Cardiac muscle cell (in vitro differentiated cells and primary cell): ENCODE measurements around the gene RBM20. TPM values are rescaled to one million over a fixed set of nuclear protein-coding genes. Genes with fewer than 3 reads are reported as not detected.

Experiments
- DNase-seq, 2 donors: peaks; one replicate each; pipeline versions ENCODE4 v3.0.0 to v3.0.0-alpha.2; 2010 to 2017; ENCODE audit warnings: low read depth in 1 of 2, low spot score in 1 of 2
- H3K27ac ChIP-seq: fragments of 200-600 bp; sonication (generic); 2 replicates; pipeline ENCODE4 v1.5.1; 2016
- H3K27me3 ChIP-seq: fragments of 200-600 bp; sonication (generic); 2 replicates; pipeline ENCODE4 v1.6.0; 2016; ENCODE audit warnings: control low read depth
- H3K36me3 ChIP-seq: fragments of 200-600 bp; sonication (generic); 2 replicates; pipeline ENCODE4 v1.5.1; 2016; ENCODE audit warnings: control low read depth
- H3K4me1 ChIP-seq: fragments of 200-600 bp; sonication (generic); 2 replicates; pipeline ENCODE4 v1.8.1; 2017; ENCODE audit warnings: low read depth, mild to moderate bottlenecking, mixed run types
- H3K4me3 ChIP-seq: fragments of 200-600 bp; sonication (generic); 2 replicates; pipeline ENCODE4 v1.5.1; 2016; ENCODE audit warnings: mild to moderate bottlenecking
- H3K9me3 ChIP-seq: fragments of 200-600 bp; sonication (generic); 2 replicates; pipeline ENCODE4 v1.5.1; 2017; ENCODE audit warnings: low read depth, mild to moderate bottlenecking, control low read depth
- CTCF ChIP-seq: IDR thresholded peaks from 2 replicates; pipeline ENCODE4 v1.5.1; 2012; ENCODE audit warnings: low read depth, mild to moderate bottlenecking, low read length
- polyA plus RNA-seq: library from polyadenylated mRNA; unstranded; fragments of >200 nt; fragmentation: Nextera tagmentation; extraction: Ambion mirVana; gene quantifications from 2 replicates; pipeline ENCODE4 v1.2.1, GENCODE V29; 2016
- total RNA-seq: library from RNA; depleted of rRNA; stranded (reverse); fragments of >200 nt; gene quantifications from 2 replicates; pipeline ENCODE4 v1.2.3, GENCODE V29; 2016

The RBM20 gene
- total and polyA plus RNA-seq, 2 experiments from 2014 or later = 19.2 to 28.5 TPM

DNA sequence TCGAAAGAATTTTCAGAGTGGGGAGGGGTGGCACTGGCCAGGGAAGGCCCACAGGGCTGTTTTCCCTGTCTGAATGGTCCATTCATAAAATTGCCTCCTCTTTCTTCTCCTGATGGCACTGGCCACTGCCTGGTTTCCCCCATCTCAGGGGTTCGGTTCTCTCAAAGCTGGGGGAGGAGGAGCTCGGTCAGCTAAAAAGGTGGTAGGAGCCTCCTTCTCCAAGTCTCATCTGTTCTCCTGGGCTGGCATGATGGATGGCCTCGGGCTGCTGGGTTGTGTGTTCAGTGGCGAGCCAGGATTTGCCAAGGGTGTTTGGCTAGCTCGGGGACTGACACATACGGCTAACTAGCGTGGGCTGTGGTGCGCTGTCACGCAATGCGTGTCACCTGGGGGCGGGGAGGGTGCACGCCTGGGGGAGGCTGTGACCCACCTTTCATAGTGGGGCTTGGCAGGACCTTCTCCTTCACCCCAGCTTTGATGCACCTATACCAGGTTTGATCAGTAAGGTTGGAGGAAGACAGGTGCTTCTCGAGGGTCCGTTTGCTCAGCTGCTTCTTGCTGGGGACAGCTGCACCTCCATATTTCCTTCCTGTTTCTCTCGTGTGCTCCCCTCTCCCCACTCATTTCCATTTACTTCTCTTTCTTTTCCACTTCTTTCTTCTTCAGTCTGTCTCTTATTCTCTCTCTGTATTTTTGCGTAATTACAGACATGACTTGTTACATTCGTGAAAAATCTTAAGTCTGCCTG is 36.3 kb downstream of the RBM20 start:
- Histone ChIP-seq H3K27ac (peak overlapping the region; percentile 100), H3K4me1 (peaks cover 46% of the 10 kb centered on the region), H3K4me3 (no peak overlapping the region), H3K27me3 (no peaks in the 10 kb centered on the region), H3K9me3 (no peaks in the 10 kb centered on the region), H3K36me3 (no peaks in the 10 kb centered on the region)
- DNase-seq = no peak
- no peak for TF ChIP-seq CTCF

GRCh38 chr10:110681023-110681681 is 37.0 kb downstream of the RBM20 start:
- peak overlapping the region; percentile 100 for H3K27ac ChIP-seq
- no peaks in the 10 kb centered on the region for H3K36me3 ChIP-seq
- H3K4me3 ChIP-seq = no peak overlapping the region
- no peaks in the 10 kb centered on the region for H3K9me3 ChIP-seq
- TF ChIP-seq CTCF = peak; percentile 72
- peak; percentile 46 to 87 for DNase-seq
- peaks cover 50% of the 10 kb centered on the region for H3K4me1 ChIP-seq
- H3K27me3 ChIP-seq = no peaks in the 10 kb centered on the region

DNA sequence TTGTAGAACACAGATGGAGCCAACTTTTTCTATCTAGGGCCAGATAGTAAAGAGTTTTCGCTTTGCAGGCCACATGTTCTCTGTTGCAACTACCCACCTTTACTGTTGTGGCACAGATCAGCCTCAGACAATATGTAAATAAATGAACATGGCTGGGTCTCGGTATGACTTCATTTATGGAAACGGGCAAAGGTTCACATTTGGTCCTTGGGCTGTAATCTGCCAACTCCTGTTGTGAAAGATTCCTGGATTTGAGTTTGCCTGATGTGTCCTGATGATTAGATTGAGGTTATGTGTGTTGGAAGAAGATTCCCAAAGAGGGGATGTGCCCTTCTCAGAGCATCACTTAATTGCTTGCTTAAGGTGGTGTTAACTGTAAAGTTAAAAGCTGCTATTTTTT is 38.2 kb downstream of the RBM20 start:
- TF ChIP-seq CTCF = no peak

GRCh38 chr10:110684800-110685446 is 40.8 kb downstream of the RBM20 start:
- H3K27ac ChIP-seq = peak overlapping the region; percentile 100
- H3K36me3 ChIP-seq = no peaks in the 10 kb centered on the region
- no peaks in the 10 kb centered on the region for H3K9me3 ChIP-seq
- H3K4me1 ChIP-seq = peaks cover 59% of the 10 kb centered on the region
- H3K4me3 ChIP-seq = no peak overlapping the region
- TF ChIP-seq CTCF = no peak
- DNase-seq = peak; percentile 41 to 96
- no peaks in the 10 kb centered on the region for H3K27me3 ChIP-seq

More for the DNA sequence above, 38.2 kb downstream of the RBM20 start:
- Histone ChIP-seq H3K9me3 (no peaks in the 10 kb centered on the region), H3K4me1 (peaks cover 53% of the 10 kb centered on the region), H3K27me3 (no peaks in the 10 kb centered on the region), H3K36me3 (no peaks in the 10 kb centered on the region), H3K27ac (peak overlapping the region; percentile 100), H3K4me3 (no peak overlapping the region)
- DNase-seq = no peak

DNA sequence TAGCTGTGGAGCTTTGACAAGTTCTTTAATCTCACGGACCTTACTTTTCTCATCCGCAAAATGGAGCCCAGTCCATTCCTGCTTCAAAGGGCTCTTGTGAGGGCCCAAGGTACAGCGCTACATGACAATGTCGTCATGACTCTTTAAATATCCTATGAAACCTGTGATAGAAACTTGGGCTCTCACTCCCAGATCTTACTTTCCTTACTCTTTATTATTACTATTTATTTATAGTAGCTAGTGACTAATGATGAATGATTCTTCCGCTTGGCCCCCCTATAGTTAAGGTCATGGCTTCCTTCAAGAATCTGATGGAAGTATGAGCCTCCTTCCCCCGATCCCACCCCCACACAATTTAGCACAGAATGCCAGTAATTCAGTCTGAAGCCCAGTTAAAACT is 41.9 kb downstream of the RBM20 start:
- Histone ChIP-seq H3K36me3 (no peaks in the 10 kb centered on the region), H3K9me3 (no peaks in the 10 kb centered on the region), H3K27ac (peak overlapping the region; percentile 100), H3K4me1 (peaks cover 48% of the 10 kb centered on the region), H3K27me3 (no peaks in the 10 kb centered on the region), H3K4me3 (no peak overlapping the region)
- no peak for TF ChIP-seq CTCF
- no peak for DNase-seq
